PC-9 (cell line): ENCODE results near the gene TPRN. TPM values are rescaled to one million over a fixed set of nuclear protein-coding genes. Genes with fewer than 3 reads are reported as not detected.

Source experiments
- BruUV-seq: library from RNA; stranded (reverse); fragments of 400-500 nt; replicated peaks from 2 replicates; lab custom pipeline; 2021; lab: Mats Ljungman, UMichigan
- CTCF ChIA-PET: fragments of 300-600 bp; sonication (Branson Sonifier 250); formaldehyde crosslinking; loops from one replicate; lab custom pipeline; 2022; ENCODE audit warnings: antibody characterized with exemption; lab: Charles Lee
- POLR2A ChIA-PET: fragments of 300-600 bp; sonication (Branson Sonifier 250); formaldehyde crosslinking; loops from one replicate; lab custom pipeline; 2022; ENCODE audit warnings: antibody characterized with exemption; ENCODE audit not compliant: unreplicated experiment; lab: Charles Lee
- DNase-seq, 2 experiments: peaks; one replicate each; pipeline versions ENCODE4 v3.0.0 to v3.0.0-alpha.2; 2015 to 2022; ENCODE audit warnings: mixed read lengths in 1 of 2
- H2AFZ ChIP-seq: fragments of 200-600 bp; sonication (generic); 2 replicates; pipeline ENCODE4 v1.8.1; 2017; ENCODE audit warnings: antibody characterized with exemption
- H3F3A ChIP-seq: fragments of 200-600 bp; sonication (generic); 2 replicates; pipeline ENCODE4 v1.8.1; 2017; ENCODE audit warnings: antibody characterized with exemption, mild to moderate bottlenecking, low read depth; ENCODE audit not compliant: insufficient read depth
- H3K27ac ChIP-seq: fragments of 200-600 bp; sonication (generic); 2 replicates; pipeline ENCODE4 v1.6.1; 2016; ENCODE audit warnings: mixed run types
- H3K27me3 ChIP-seq: fragments of 200-600 bp; sonication (generic); 2 replicates; pipeline ENCODE4 v1.6.1; 2016; ENCODE audit warnings: low read depth, mixed run types; ENCODE audit not compliant: insufficient read depth
- H3K36me3 ChIP-seq: fragments of 200-600 bp; sonication (generic); 2 replicates; pipeline ENCODE4 v1.6.1; 2016; ENCODE audit warnings: low read depth, mixed run types
- H3K4me1 ChIP-seq: fragments of 200-600 bp; sonication (generic); replicated peaks from 2 replicates; pipeline ENCODE4 v1.6.1; 2016; ENCODE audit warnings: mixed run types; ENCODE audit not compliant: insufficient read depth
- H3K4me2 ChIP-seq: fragments of 200-600 bp; sonication (generic); 2 replicates; pipeline ENCODE4 v1.6.1; 2017; ENCODE audit warnings: mixed run types
- H3K4me3 ChIP-seq: fragments of 200-600 bp; sonication (generic); 2 replicates; pipeline ENCODE4 v1.6.1; 2016; ENCODE audit warnings: mixed run types
- H3K79me2 ChIP-seq: fragments of 200-600 bp; sonication (generic); 2 replicates; pipeline ENCODE4 v1.6.1; 2017; ENCODE audit warnings: low read depth, mixed run types
- H3K9me2 ChIP-seq: fragments of 200-600 bp; sonication (generic); 2 replicates; pipeline ENCODE4 v1.8.1; 2017; ENCODE audit warnings: mild to moderate bottlenecking; ENCODE audit not compliant: insufficient read depth
- H3K9me3 ChIP-seq: fragments of 200-600 bp; sonication (generic); 2 replicates; pipeline ENCODE4 v1.8.1; 2016; ENCODE audit warnings: low read depth; ENCODE audit not compliant: insufficient read depth
- H4K20me1 ChIP-seq: fragments of 200-600 bp; sonication (generic); 2 replicates; pipeline ENCODE4 v1.8.1; 2017; ENCODE audit not compliant: insufficient read depth
- EZH2 ChIP-seq: fragments of 200-600 bp; sonication (generic); IDR thresholded peaks from 2 replicates; pipeline ENCODE4 v1.8.0; 2017; ENCODE audit warnings: antibody characterized with exemption, low read depth
- intact Hi-C: fragments of 100-400 bp; cut with micrococcal nuclease; formaldehyde crosslinking; loops from one replicate; pipeline ENCODE4 v1.10.0; 2022; ENCODE audit not compliant: unreplicated experiment
- total RNA-seq: library from RNA; stranded (reverse); gene quantifications from 2 replicates; pipeline ENCODE4 v1.2.3, GENCODE V29; 2021
- TF ChIP-seq, protein P1 (sequence below): fragments of 200-600 bp; sonication (generic); conservative IDR thresholded peaks from 2 replicates; pipeline ENCODE4 v1.6.1; 2017; ENCODE audit warnings: mixed run types, antibody characterized with exemption, mild to moderate bottlenecking, moderate library complexity

The TPRN gene
- total RNA-seq, 1 experiment from 2014 or later, result 61.8 TPM

GRCh38 chr9:137227054-137227852 is 26.7 kb upstream of the TPRN start, which contains the start of gene RNF224:
Gene RNF224 (plus strand): TSS chr9:137227502. CDS start chr9:137228336, 834 bp downstream.
- H3K4me1 ChIP-seq, result peaks cover 55% of the 10 kb centered on the region
- H3K27me3 ChIP-seq, result no peaks in the 10 kb centered on the region
- no peaks in the 10 kb centered on the region for H3K9me2 ChIP-seq
- H3K79me2 ChIP-seq, result peaks cover 7% of the 10 kb centered on the region; the same call in 1 of the 2 replicates
- H3K4me3 ChIP-seq, result peak within 1 kb of the TSS; percentile 90; the same call in 1 of the 2 replicates
- peak within 1 kb of the TSS; percentile 79 for H3K27ac ChIP-seq
- peak within 1 kb of the TSS; percentile 99 for H3K4me2 ChIP-seq
- no TSS peak for BruUV-seq
- no peaks in the 10 kb centered on the region for H3K36me3 ChIP-seq
- POLR2A ChIA-PET, result interaction anchor here (0.5 to 1.6 kb wide), 7 partner anchors 13 to 317 kb away, joined by 3 to 12 read pairs (median 4); partner anchors contain the start of gene TUBB4B
- intact Hi-C loops, result loop anchor here (1.0 to 2.0 kb wide), 6 partner anchors 30 to 180 kb away; partner anchors contain the start of genes ANAPC2, NPDC1, SAPCD2 and SSNA1
- peak; percentile 88 to 99 for DNase-seq
- no peaks in the 10 kb centered on the region for H3K9me3 ChIP-seq
- H4K20me1 ChIP-seq, result no peaks in the 10 kb centered on the region
- H2AFZ ChIP-seq, result no peak within 1 kb of the TSS
- TF ChIP-seq EZH2, result no peak
- TF ChIP-seq, protein P1, sequence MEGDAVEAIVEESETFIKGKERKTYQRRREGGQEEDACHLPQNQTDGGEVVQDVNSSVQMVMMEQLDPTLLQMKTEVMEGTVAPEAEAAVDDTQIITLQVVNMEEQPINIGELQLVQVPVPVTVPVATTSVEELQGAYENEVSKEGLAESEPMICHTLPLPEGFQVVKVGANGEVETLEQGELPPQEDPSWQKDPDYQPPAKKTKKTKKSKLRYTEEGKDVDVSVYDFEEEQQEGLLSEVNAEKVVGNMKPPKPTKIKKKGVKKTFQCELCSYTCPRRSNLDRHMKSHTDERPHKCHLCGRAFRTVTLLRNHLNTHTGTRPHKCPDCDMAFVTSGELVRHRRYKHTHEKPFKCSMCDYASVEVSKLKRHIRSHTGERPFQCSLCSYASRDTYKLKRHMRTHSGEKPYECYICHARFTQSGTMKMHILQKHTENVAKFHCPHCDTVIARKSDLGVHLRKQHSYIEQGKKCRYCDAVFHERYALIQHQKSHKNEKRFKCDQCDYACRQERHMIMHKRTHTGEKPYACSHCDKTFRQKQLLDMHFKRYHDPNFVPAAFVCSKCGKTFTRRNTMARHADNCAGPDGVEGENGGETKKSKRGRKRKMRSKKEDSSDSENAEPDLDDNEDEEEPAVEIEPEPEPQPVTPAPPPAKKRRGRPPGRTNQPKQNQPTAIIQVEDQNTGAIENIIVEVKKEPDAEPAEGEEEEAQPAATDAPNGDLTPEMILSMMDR, result peak; percentile 95
- peaks cover 44% of the 10 kb centered on the region for H3F3A ChIP-seq
- CTCF ChIA-PET, result interaction anchor here (0.6 to 2.3 kb wide), 8 partner anchors 9 to 410 kb away, joined by 3 to 15 read pairs (median 4); partner anchors contain the start of genes DPP7 and SSNA1

GRCh38 chr9:137226338-137227053 is 26.0 kb upstream of the TPRN start:
- POLR2A ChIA-PET, result interaction anchor here (0.5 to 1.6 kb wide), 5 partner anchors 14 to 316 kb away, joined by 4 to 12 read pairs (median 5); partner anchors contain the start of gene TUBB4B
- peaks cover 55% of the 10 kb centered on the region for H3K4me1 ChIP-seq
- TF ChIP-seq, protein P1, result no peak
- no peak for TF ChIP-seq EZH2
- no peaks in the 10 kb centered on the region for H4K20me1 ChIP-seq
- H3K27ac ChIP-seq, result peak overlapping the region; percentile 79
- DNase-seq, result peak; percentile 91 to 94
- peak overlapping the region; percentile 90; the same call in 1 of the 2 replicates for H3K4me3 ChIP-seq
- peaks cover 7% of the 10 kb centered on the region; the same call in 1 of the 2 replicates for H3K79me2 ChIP-seq
- no peaks in the 10 kb centered on the region for H3K27me3 ChIP-seq
- peaks cover 44% of the 10 kb centered on the region for H3F3A ChIP-seq
- H3K36me3 ChIP-seq, result no peaks in the 10 kb centered on the region
- H2AFZ ChIP-seq, result no peak overlapping the region
- H3K4me2 ChIP-seq, result peak overlapping the region; percentile 99
- H3K9me2 ChIP-seq, result no peaks in the 10 kb centered on the region
- intact Hi-C loops, result loop anchor here (1.0 to 2.0 kb wide), 6 partner anchors 31 to 180 kb away; partner anchors contain the start of genes ANAPC2, NPDC1, SAPCD2 and SSNA1
- no peaks in the 10 kb centered on the region for H3K9me3 ChIP-seq
- BruUV-seq, result TSS peak; percentile 27
- CTCF ChIA-PET, result interaction anchor here (1.4 to 2.3 kb wide), 2 partner anchors 22 to 37 kb away, joined by 3 to 15 read pairs; partner anchors contain the start of gene SSNA1
